Endodermal cell (in vitro differentiated cells): Measurements from ENCODE around the gene MACROD2. TPM values are rescaled to one million over a fixed set of nuclear protein-coding genes. Genes with fewer than 3 reads are reported as not detected.

Experiments used
- DNase-seq: peaks from one replicate; pipeline ENCODE4 v3.0.0-alpha.2; 2017
- H3K27ac ChIP-seq: 2 replicates; pipeline ENCODE4 v1.5.1; 2013; ENCODE audit warnings: mild to moderate bottlenecking, low read depth, low read length, moderate library complexity
- H3K27me3 ChIP-seq: 2 replicates; pipeline ENCODE4 v1.6.1; 2013; ENCODE audit warnings: mild to moderate bottlenecking, low read length, moderate library complexity; ENCODE audit not compliant: insufficient read depth, control insufficient read depth, poor library complexity, severe bottlenecking
- H3K36me3 ChIP-seq: 2 replicates; pipeline ENCODE4 v1.7.0; 2013; ENCODE audit warnings: mild to moderate bottlenecking, low read length, moderate library complexity; ENCODE audit not compliant: control insufficient read depth, insufficient read depth
- H3K4me1 ChIP-seq: one replicate; pipeline ENCODE4 v1.7.0; 2013; ENCODE audit warnings: low read length; ENCODE audit not compliant: control insufficient read depth, insufficient read depth
- H3K4me3 ChIP-seq: 2 replicates; pipeline ENCODE4 v1.5.1; 2013; ENCODE audit warnings: mild to moderate bottlenecking, low read length, moderate library complexity
- H3K9ac ChIP-seq: 2 replicates; pipeline ENCODE4 v1.6.1; 2013; ENCODE audit warnings: mild to moderate bottlenecking, low read length, moderate library complexity; ENCODE audit not compliant: poor library complexity, severe bottlenecking; ENCODE audit errors: extremely low read depth
- H3K9me3 ChIP-seq: 2 replicates; pipeline ENCODE4 v1.6.1; 2013; ENCODE audit warnings: mild to moderate bottlenecking, low read length, moderate library complexity; ENCODE audit not compliant: control insufficient read depth
- H3K27ac Mint-ChIP-seq: 2 replicates; pipeline ENCODE4 v1.8.0; 2020; ENCODE audit warnings: mixed read lengths
- H3K27me3 Mint-ChIP-seq: 2 replicates; pipeline ENCODE4 v1.8.0; 2021; ENCODE audit warnings: mild to moderate bottlenecking, mixed read lengths; ENCODE audit not compliant: insufficient read depth
- H3K36me3 Mint-ChIP-seq: 2 replicates; pipeline ENCODE4 v1.8.0; 2020; ENCODE audit warnings: low read depth, mixed read lengths
- H3K4me1 Mint-ChIP-seq: 2 replicates; pipeline ENCODE4 v1.8.0; 2020; ENCODE audit warnings: mixed read lengths
- H3K4me3 Mint-ChIP-seq: 2 replicates; pipeline ENCODE4 v1.8.0; 2020; ENCODE audit warnings: mild to moderate bottlenecking, moderate library complexity, mixed read lengths
- H3K9me3 Mint-ChIP-seq: 2 replicates; pipeline ENCODE4 v1.8.0; 2020; ENCODE audit warnings: mild to moderate bottlenecking, mixed read lengths
- CTCF ChIP-seq: fragments of 200-600 bp; sonication (generic); conservative IDR thresholded peaks from 2 replicates; pipeline ENCODE4 v1.5.0; 2021; ENCODE audit warnings: antibody characterized with exemption, mild to moderate bottlenecking
- whole genome bisulfite sequencing, 2 experiments: methylation state at CpG; one replicate each; pipeline versions ENCODE4 v1.1.5 to v1.1.7; 2013; ENCODE audit warnings: missing lambda C conversion rate in 2 of 2, mixed read lengths in 1 of 2; ENCODE audit not compliant: insufficient coverage in 1 of 2, insufficient read length in 1 of 2; 5-methylcytosine and 5-hydroxymethylcytosine counted together
- total RNA-seq, 2 donors: library from RNA; stranded (reverse); fragmentation: NEBNext Ultra II Directional in 1 of 2; extraction: Animal tissue kit (Norgen Biotek cat#: 25700) in 1 of 2; gene quantifications; 2 replicates in 1 of 2; 3 replicates in 1 of 2; pipeline ENCODE4 v1.2.1, GENCODE V29; 2021

MACROD2 gene
- total RNA-seq, 2 donors from 2014 or later, result 2.3 to 4.8 TPM

- 83 to 96% methylated on average over 2 of the region's 2 CpGs for WGBS, 2 experiments
- Mint-ChIP-seq H3K27ac (no peak overlapping the region), H3K36me3 (no peaks in the 10 kb centered on the region)
These were observed 512.4 kb downstream of the MACROD2 start for GRCh38 chr20:14507711-14508110.

GRCh38 chr20:14510341-14510740, 515.0 kb downstream of the MACROD2 start:
- H3K27me3 ChIP-seq, result no peaks in the 10 kb centered on the region
- H3K27ac ChIP-seq, result no peak overlapping the region
- H3K36me3 ChIP-seq, result no peaks in the 10 kb centered on the region
- TF ChIP-seq CTCF, result no peak
- Mint-ChIP-seq H3K4me3 (no peak overlapping the region), H3K4me1 (no peaks in the 10 kb centered on the region), H3K27ac (no peak overlapping the region), H3K27me3 (no peaks in the 10 kb centered on the region), H3K36me3 (no peaks in the 10 kb centered on the region), H3K9me3 (peaks cover 6% of the 10 kb centered on the region)
- H3K4me3 ChIP-seq, result no peak overlapping the region
- WGBS, 2 experiments, result 100% methylated on average over 1 of the region's 1 CpG
- no peak for DNase-seq
- H3K9ac ChIP-seq, result no peak overlapping the region
- H3K4me1 ChIP-seq, result no peaks in the 10 kb centered on the region
- peaks cover 4% of the 10 kb centered on the region for H3K9me3 ChIP-seq

More at GRCh38 chr20:14507711-14508110, 512.4 kb downstream of the MACROD2 start:
- no peaks in the 10 kb centered on the region for H3K4me1 ChIP-seq
- H3K9me3 Mint-ChIP-seq, result peaks cover 6% of the 10 kb centered on the region
- no peak for DNase-seq
- no peak for TF ChIP-seq CTCF
- no peak overlapping the region for H3K9ac ChIP-seq
- H3K9me3 ChIP-seq, result peaks cover 4% of the 10 kb centered on the region
- H3K4me3 ChIP-seq, result no peak overlapping the region
- no peaks in the 10 kb centered on the region for H3K4me1 Mint-ChIP-seq
- H3K27me3 Mint-ChIP-seq, result no peaks in the 10 kb centered on the region
- H3K36me3 ChIP-seq, result no peaks in the 10 kb centered on the region
- H3K27ac ChIP-seq, result no peak overlapping the region
- no peaks in the 10 kb centered on the region for H3K27me3 ChIP-seq
- H3K4me3 Mint-ChIP-seq, result no peak overlapping the region

- H3K4me3 ChIP-seq, result no peak overlapping the region
- no peaks in the 10 kb centered on the region for H3K4me1 ChIP-seq
- H3K9me3 Mint-ChIP-seq, result peaks cover 5% of the 10 kb centered on the region
- no peaks in the 10 kb centered on the region for H3K36me3 Mint-ChIP-seq
- 44 to 50% methylated on average over 2 of the region's 2 CpGs for WGBS, 2 experiments
- no peak for TF ChIP-seq CTCF
- H3K4me1 Mint-ChIP-seq, result no peaks in the 10 kb centered on the region
- no peaks in the 10 kb centered on the region for H3K27me3 Mint-ChIP-seq
- no peaks in the 10 kb centered on the region for H3K27me3 ChIP-seq
- H3K36me3 ChIP-seq, result no peaks in the 10 kb centered on the region
- no peak overlapping the region for H3K27ac Mint-ChIP-seq
- no peak overlapping the region for H3K4me3 Mint-ChIP-seq
- no peak overlapping the region for H3K27ac ChIP-seq
- H3K9ac ChIP-seq, result no peak overlapping the region
- peaks cover 4% of the 10 kb centered on the region for H3K9me3 ChIP-seq
- DNase-seq, result no peak
These were observed 517.5 kb downstream of the MACROD2 start for GRCh38 chr20:14512839-14513238.
